Glomerular endothelial cell (primary cell): ENCODE measurements around the gene SSTR1. TPM values are rescaled to one million over a fixed set of nuclear protein-coding genes. Genes with fewer than 3 reads are reported as not detected.

Source experiments
- DNase-seq: peaks from one replicate; pipeline ENCODE4 v3.0.0-alpha.2; 2011; ENCODE audit warnings: low read depth, low spot score; ENCODE audit errors: extremely low read depth
- total RNA-seq: library from RNA; depleted of rRNA; stranded (reverse); fragments of >200 nt; gene quantifications from 2 replicates; pipeline ENCODE4 v1.2.3, GENCODE V29; 2015

SSTR1 gene
- total RNA-seq, 1 donor from 2014 or later = 2.5 TPM

GRCh38 chr14:38226366-38226765 lies 18.7 kb downstream of the SSTR1 start:
- no peak for DNase-seq

- DNase-seq = no peak
Observed at GRCh38 chr14:38233218-38233617, 25.5 kb downstream of the SSTR1 start.

DNA sequence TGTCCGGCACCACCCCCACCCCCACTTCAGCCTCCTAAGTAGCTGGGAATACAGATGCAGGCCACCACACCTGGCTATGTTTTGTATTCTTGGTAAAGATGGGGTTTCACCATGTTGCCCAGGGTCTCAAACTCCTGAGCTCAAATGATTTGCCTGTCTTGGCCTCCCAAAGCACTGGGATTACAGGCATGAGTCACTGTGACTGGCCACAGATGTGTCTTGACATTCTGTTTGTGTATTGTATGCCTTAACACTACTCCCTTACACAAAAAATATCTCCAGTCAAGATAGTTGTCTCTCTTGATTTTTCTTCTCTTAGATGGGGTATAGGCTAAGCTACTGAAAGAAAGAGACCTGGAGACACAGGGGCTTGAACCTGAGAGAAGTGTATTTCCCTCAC lies 30.6 kb downstream of the SSTR1 start:
- no peak for DNase-seq

- no peak for DNase-seq
Observed at GRCh38 chr14:38238878-38239277, 31.2 kb downstream of the SSTR1 start.

DNA sequence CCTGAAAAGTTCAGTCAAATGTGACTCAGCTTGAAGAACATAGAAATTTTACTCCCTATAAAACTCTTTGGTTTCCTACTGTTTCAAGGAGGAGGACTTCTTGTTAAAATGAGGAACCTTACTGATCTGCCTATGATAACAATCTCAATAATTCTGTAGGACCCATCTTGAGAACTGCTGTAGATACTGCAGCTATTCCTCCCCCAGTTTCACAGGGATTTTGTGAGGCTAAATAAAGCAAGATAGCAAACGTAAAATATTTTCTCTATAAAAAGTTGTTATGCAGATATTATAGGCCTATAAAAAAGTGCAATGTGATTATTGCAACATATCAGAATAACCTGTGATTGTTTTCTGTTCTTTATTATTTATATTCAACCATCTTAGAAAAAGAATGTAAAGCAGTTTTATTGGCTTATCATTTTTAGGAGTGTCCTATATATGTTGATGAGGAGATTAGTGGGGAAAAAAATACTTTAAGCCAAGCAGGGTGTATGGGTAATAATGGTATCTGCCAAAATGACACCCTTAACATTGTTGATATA lies 36.1 kb downstream of the SSTR1 start:
- DNase-seq = no peak

GRCh38 chr14:38248321-38249028 lies 40.8 kb downstream of the SSTR1 start:
- no peak for DNase-seq

DNA sequence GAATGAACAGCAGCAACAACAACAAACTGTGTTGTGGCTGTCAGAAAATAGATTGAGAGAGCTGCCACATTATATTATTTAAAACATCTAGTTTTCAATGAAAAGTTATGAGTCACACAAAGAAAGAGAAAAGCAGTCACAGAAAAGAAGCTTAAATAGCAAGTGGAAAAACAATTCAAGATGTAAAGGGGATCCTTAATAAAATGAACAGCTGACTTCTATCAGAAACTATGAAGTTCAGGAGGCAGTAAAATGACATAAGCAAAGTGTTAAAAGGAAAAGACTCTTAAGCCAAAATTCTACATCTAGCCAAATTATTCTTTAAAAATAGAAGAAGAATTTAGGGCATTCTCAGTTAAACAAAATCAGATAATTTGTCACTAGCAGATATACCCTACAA lies 42.6 kb downstream of the SSTR1 start:
- no peak for DNase-seq

GRCh38 chr14:38252066-38252710 lies 44.5 kb downstream of the SSTR1 start:
- no peak for DNase-seq

GRCh38 chr14:38253676-38254075 lies 46.0 kb downstream of the SSTR1 start:
- no peak for DNase-seq

DNA sequence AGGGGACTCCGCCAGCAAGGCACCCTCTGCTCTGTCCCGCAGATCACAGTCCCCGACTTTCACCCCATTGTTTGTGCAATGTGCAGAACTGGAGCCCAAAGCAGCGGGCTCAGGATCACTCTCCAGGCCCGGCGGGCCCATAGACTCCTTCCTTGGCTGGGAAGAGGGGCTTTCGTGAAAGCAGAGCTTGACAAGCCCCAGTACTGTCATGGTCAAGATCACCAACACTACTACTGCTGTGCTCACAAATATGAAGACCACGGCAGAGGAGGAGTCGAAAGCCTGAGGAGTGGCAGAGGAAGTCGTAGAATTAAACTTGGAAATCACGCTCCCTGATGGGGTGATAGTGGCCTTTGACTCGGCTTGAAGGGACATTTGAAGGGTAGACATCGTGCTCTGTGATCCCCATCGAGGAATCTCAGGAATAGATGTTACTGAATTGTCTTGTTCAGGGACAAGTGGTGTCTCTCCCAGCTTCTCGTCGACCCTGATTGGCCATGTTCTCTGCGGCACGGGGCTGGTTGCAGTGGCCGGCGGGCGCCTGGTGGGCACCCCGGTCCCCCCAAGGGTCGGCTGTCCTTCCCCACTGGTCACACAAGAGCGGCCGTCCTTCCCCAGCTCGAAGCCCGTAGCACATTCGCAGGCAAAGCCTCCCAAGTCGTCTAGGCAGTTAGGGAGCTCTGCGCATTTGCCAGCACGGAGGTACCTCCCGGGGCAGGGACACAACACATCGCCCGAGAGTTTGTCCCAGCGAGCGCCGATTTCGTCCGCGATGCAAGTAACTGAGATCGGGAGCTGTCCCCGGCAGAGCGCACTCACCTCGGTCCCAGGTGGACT lies 47.1 kb downstream of the SSTR1 start:
- DNase-seq = no peak

- DNase-seq = no peak
Observed at GRCh38 chr14:38255408-38255672, 47.6 kb downstream of the SSTR1 start.

GRCh38 chr14:38255673-38256532 lies 48.2 kb downstream of the SSTR1 start, which contains the start of gene CLEC14A:
Gene CLEC14A (minus strand): TSS chr14:38256093. CDS start chr14:38256022, 71 bp downstream.
- peak; percentile 99 for DNase-seq

DNA sequence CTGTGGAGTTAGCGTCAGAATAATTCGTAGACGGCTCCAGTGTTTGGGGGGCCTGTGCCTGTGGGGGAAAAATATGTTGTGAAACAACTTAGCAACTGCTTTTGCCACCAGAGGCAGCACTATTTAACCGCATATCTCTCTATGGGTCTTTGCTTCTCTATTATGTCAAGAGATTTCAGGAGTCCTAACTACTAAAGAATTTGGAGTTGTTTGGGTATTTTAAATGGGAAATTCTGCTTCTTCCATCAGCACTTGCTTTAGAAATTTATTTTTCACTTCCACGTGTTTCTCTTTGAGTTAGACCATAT lies 48.8 kb downstream of the SSTR1 start:
- no peak for DNase-seq

- DNase-seq = no peak
Observed at GRCh38 chr14:38257507-38257906, 49.8 kb downstream of the SSTR1 start.

- DNase-seq = no peak
Observed at GRCh38 chr14:38261620-38262019, 53.9 kb downstream of the SSTR1 start.

Other genes starting within 250 kb of the SSTR1 start
- 318 and 389 TPM in 2 replicates for gene CLEC14A, start 48.2 kb downstream of the SSTR1 start, total RNA-seq